Measurements from ENCODE around the gene NOP9. TPM values are rescaled to one million over a fixed set of nuclear protein-coding genes. Genes with fewer than 3 reads are reported as not detected.
A peak's percentile ranks its signal among the peaks of the same experiment; 100 is the strongest.

The NOP9 gene
- polyA plus RNA-seq, 2 donors, result 9.3 to 10.8 TPM

- Histone ChIP-seq H3K4me3 (ENCODE audit: low read depth in 1 of 2, low read length in 2 of 2) (no peak overlapping the region), H3K27ac (ENCODE audit: low read depth in 2 of 2, low read length in 1 of 2) (no peak overlapping the region), H3K9me3 (ENCODE audit: control insufficient read depth in 2 of 2, insufficient read depth in 1 of 2, low read depth in 1 of 2, low read length in 1 of 2) (no peaks in the 10 kb centered on the region), H3K36me3 (ENCODE audit: control insufficient read depth in 2 of 2, insufficient read depth in 2 of 2, low read length in 1 of 2) (no peaks in the 10 kb centered on the region), H3K4me1 (ENCODE audit: control insufficient read depth in 2 of 2, insufficient read depth in 2 of 2, low read length in 1 of 2) (peaks cover 0 to 17% of the 10 kb centered on the region in 2 donors), H3K27me3 (ENCODE audit: control insufficient read depth in 1 of 2, insufficient read depth in 2 of 2, low read length in 2 of 2) (no peaks in the 10 kb centered on the region)
- WGBS, 2 donors, result 57 to 58% methylated on average over 26 of the region's 26 CpGs
Observed at GRCh38 chr14:24331731-24332267, 32.1 kb downstream of the NOP9 start.

- Histone ChIP-seq H3K27me3 (ENCODE audit: control insufficient read depth in 1 of 2, insufficient read depth in 2 of 2, low read length in 2 of 2) (no peaks in the 10 kb centered on the region), H3K4me1 (ENCODE audit: control insufficient read depth in 2 of 2, insufficient read depth in 2 of 2, low read length in 1 of 2) (peaks cover 0 to 17% of the 10 kb centered on the region in 2 donors), H3K36me3 (ENCODE audit: control insufficient read depth in 2 of 2, insufficient read depth in 2 of 2, low read length in 1 of 2) (peaks cover 0 to 2% of the 10 kb centered on the region in 2 donors), H3K27ac (ENCODE audit: low read depth in 2 of 2, low read length in 1 of 2) (no peak overlapping the region), H3K9me3 (ENCODE audit: control insufficient read depth in 2 of 2, insufficient read depth in 1 of 2, low read depth in 1 of 2, low read length in 1 of 2) (no peaks in the 10 kb centered on the region), H3K4me3 (ENCODE audit: low read depth in 1 of 2, low read length in 2 of 2) (peak overlapping the region; percentile 15 to 29)
- 15 to 18% methylated on average over 56 of the region's 56 CpGs for whole genome bisulfite sequencing, 2 donors
Observed at GRCh38 chr14:24332268-24332993, 32.8 kb downstream of the NOP9 start.

- WGBS, 2 donors, result 7 to 8% methylated on average over 63 to 65 of the region's 65 CpGs
- H3K27me3 ChIP-seq (ENCODE audit: control insufficient read depth in 1 of 2, insufficient read depth in 2 of 2, low read length in 2 of 2), result no peaks in the 10 kb centered on the region
- peak within 1 kb of the TSS; percentile 14 to 51 for H3K27ac ChIP-seq (ENCODE audit: low read depth in 2 of 2, low read length in 1 of 2)
- H3K4me1 ChIP-seq (ENCODE audit: control insufficient read depth in 2 of 2, insufficient read depth in 2 of 2, low read length in 1 of 2), result peaks cover 5 to 22% of the 10 kb centered on the region in 2 donors
- no peaks in the 10 kb centered on the region for H3K9me3 ChIP-seq (ENCODE audit: control insufficient read depth in 2 of 2, insufficient read depth in 1 of 2, low read depth in 1 of 2, low read length in 1 of 2)
- H3K4me3 ChIP-seq (ENCODE audit: low read depth in 1 of 2, low read length in 2 of 2), result peak within 1 kb of the TSS; percentile 23 to 40
- peaks cover 0 to 4% of the 10 kb centered on the region in 2 donors for H3K36me3 ChIP-seq (ENCODE audit: control insufficient read depth in 2 of 2, insufficient read depth in 2 of 2, low read length in 1 of 2)
Observed at GRCh38 chr14:24334431-24335291, 35.0 kb downstream of the NOP9 start, which contains the start of gene ADCY4. TSS of gene ADCY4 (minus strand) at chr14:24335071. CDS start at chr14:24334652, 419 bp downstream.

GRCh38 chr14:24335461-24336171 lies 36.0 kb downstream of the NOP9 start:
- Histone ChIP-seq H3K27ac (ENCODE audit: low read depth in 2 of 2, low read length in 1 of 2) (peak overlapping the region; percentile 14 to 30), H3K4me1 (ENCODE audit: control insufficient read depth in 2 of 2, insufficient read depth in 2 of 2, low read length in 1 of 2) (peaks cover 5 to 22% of the 10 kb centered on the region in 2 donors), H3K27me3 (ENCODE audit: control insufficient read depth in 1 of 2, insufficient read depth in 2 of 2, low read length in 2 of 2) (no peaks in the 10 kb centered on the region)

GRCh38 chr14:24337144-24337823 lies 37.6 kb downstream of the NOP9 start:
- Histone ChIP-seq H3K36me3 (ENCODE audit: control insufficient read depth in 2 of 2, insufficient read depth in 2 of 2, low read length in 1 of 2) (peaks cover 0 to 4% of the 10 kb centered on the region in 2 donors), H3K9me3 (ENCODE audit: control insufficient read depth in 2 of 2, insufficient read depth in 1 of 2, low read depth in 1 of 2, low read length in 1 of 2) (no peaks in the 10 kb centered on the region), H3K27ac (ENCODE audit: low read depth in 2 of 2, low read length in 1 of 2) (no peak overlapping the region), H3K27me3 (ENCODE audit: control insufficient read depth in 1 of 2, insufficient read depth in 2 of 2, low read length in 2 of 2) (no peaks in the 10 kb centered on the region), H3K4me1 (ENCODE audit: control insufficient read depth in 2 of 2, insufficient read depth in 2 of 2, low read length in 1 of 2) (peaks cover 5 to 18% of the 10 kb centered on the region in 2 donors), H3K4me3 (ENCODE audit: low read depth in 1 of 2, low read length in 2 of 2) (no peak overlapping the region)
- WGBS, 2 donors, result 83 to 85% methylated on average over 7 of the region's 7 CpGs

More at GRCh38 chr14:24335461-24336171, 36.0 kb downstream of the NOP9 start:
- no peak overlapping the region for H3K4me3 ChIP-seq (ENCODE audit: low read depth in 1 of 2, low read length in 2 of 2)
- WGBS, 2 donors, result 75 to 77% methylated on average over 12 of the region's 12 CpGs
- H3K9me3 ChIP-seq (ENCODE audit: control insufficient read depth in 2 of 2, insufficient read depth in 1 of 2, low read depth in 1 of 2, low read length in 1 of 2), result no peaks in the 10 kb centered on the region
- peaks cover 0 to 4% of the 10 kb centered on the region in 2 donors for H3K36me3 ChIP-seq (ENCODE audit: control insufficient read depth in 2 of 2, insufficient read depth in 2 of 2, low read length in 1 of 2)

GRCh38 chr14:24337824-24338175 lies 38.1 kb downstream of the NOP9 start:
- Histone ChIP-seq H3K4me1 (ENCODE audit: control insufficient read depth in 2 of 2, insufficient read depth in 2 of 2, low read length in 1 of 2) (peaks cover 5 to 13% of the 10 kb centered on the region in 2 donors), H3K9me3 (ENCODE audit: control insufficient read depth in 2 of 2, insufficient read depth in 1 of 2, low read depth in 1 of 2, low read length in 1 of 2) (no peaks in the 10 kb centered on the region), H3K27ac (ENCODE audit: low read depth in 2 of 2, low read length in 1 of 2) (no peak overlapping the region), H3K36me3 (ENCODE audit: control insufficient read depth in 2 of 2, insufficient read depth in 2 of 2, low read length in 1 of 2) (peaks cover 0 to 4% of the 10 kb centered on the region in 2 donors), H3K27me3 (ENCODE audit: control insufficient read depth in 1 of 2, insufficient read depth in 2 of 2, low read length in 2 of 2) (no peaks in the 10 kb centered on the region), H3K4me3 (ENCODE audit: low read depth in 1 of 2, low read length in 2 of 2) (no peak overlapping the region)
- 94 to 95% methylated on average over 8 of the region's 8 CpGs for WGBS, 2 donors

GRCh38 chr14:24338843-24339242 lies 39.2 kb downstream of the NOP9 start:
- Histone ChIP-seq H3K9me3 (ENCODE audit: control insufficient read depth in 2 of 2, insufficient read depth in 1 of 2, low read depth in 1 of 2, low read length in 1 of 2) (no peaks in the 10 kb centered on the region), H3K27ac (ENCODE audit: low read depth in 2 of 2, low read length in 1 of 2) (no peak overlapping the region), H3K4me3 (ENCODE audit: low read depth in 1 of 2, low read length in 2 of 2) (peak overlapping the region; percentile 53 to 61), H3K4me1 (ENCODE audit: control insufficient read depth in 2 of 2, insufficient read depth in 2 of 2, low read length in 1 of 2) (peaks cover 5 to 9% of the 10 kb centered on the region in 2 donors), H3K36me3 (ENCODE audit: control insufficient read depth in 2 of 2, insufficient read depth in 2 of 2, low read length in 1 of 2) (peaks cover 0 to 4% of the 10 kb centered on the region in 2 donors), H3K27me3 (ENCODE audit: control insufficient read depth in 1 of 2, insufficient read depth in 2 of 2, low read length in 2 of 2) (no peaks in the 10 kb centered on the region)
- WGBS, 2 donors, result 73 to 82% methylated on average over 14 of the region's 14 CpGs

- Histone ChIP-seq H3K36me3 (ENCODE audit: control insufficient read depth in 2 of 2, insufficient read depth in 2 of 2, low read length in 1 of 2) (peaks cover 0 to 4% of the 10 kb centered on the region in 2 donors), H3K27ac (ENCODE audit: low read depth in 2 of 2, low read length in 1 of 2) (peak within 1 kb of the TSS; percentile 60 to 62), H3K4me1 (ENCODE audit: control insufficient read depth in 2 of 2, insufficient read depth in 2 of 2, low read length in 1 of 2) (peaks cover 5 to 9% of the 10 kb centered on the region in 2 donors), H3K27me3 (ENCODE audit: control insufficient read depth in 1 of 2, insufficient read depth in 2 of 2, low read length in 2 of 2) (no peaks in the 10 kb centered on the region), H3K9me3 (ENCODE audit: control insufficient read depth in 2 of 2, insufficient read depth in 1 of 2, low read depth in 1 of 2, low read length in 1 of 2) (no peaks in the 10 kb centered on the region), H3K4me3 (ENCODE audit: low read depth in 1 of 2, low read length in 2 of 2) (peak within 1 kb of the TSS; percentile 53 to 61)
- WGBS, 2 donors, result 8 to 13% methylated on average over 51 of the region's 51 CpGs
Observed at GRCh38 chr14:24339284-24340151, 39.9 kb downstream of the NOP9 start, which contains the start of gene RIPK3. TSS of gene RIPK3 (minus strand) at chr14:24339991. CDS start at chr14:24339826, 165 bp downstream.

Measured in esophagus (tissue), 2 donors.